NB4 (cell line): ENCODE results near the gene SLX1A.
"Not testable (repeated sequence)": the region's sequence is repeated elsewhere in the genome, so short reads cannot be mapped to it uniquely, and the experiment has no call there.

Source experiments
- CTCF ChIP-seq: IDR thresholded peaks from one replicate; pipeline ENCODE4 v1.5.1; 2012; ENCODE audit warnings: low read depth, low read length
- MAX ChIP-seq: IDR thresholded peaks from 2 replicates; pipeline ENCODE4 v1.6.1; 2011; ENCODE audit warnings: low read depth, low read length
- MYC ChIP-seq: IDR thresholded peaks from 2 replicates; pipeline ENCODE4 v1.6.1; 2011; ENCODE audit warnings: low read depth, low read length
- POLR2A ChIP-seq: IDR thresholded peaks from 2 replicates; pipeline ENCODE4 v1.6.1; 2011; ENCODE audit warnings: mild to moderate bottlenecking; ENCODE audit not compliant: insufficient read length; ENCODE audit errors: extremely low read depth

- TF ChIP-seq CTCF, MYC, MAX, POLR2A: not testable (repeated sequence)
Measured at GRCh38 chr16:30193615-30194014, at the start of gene SLX1A, which contains the start of gene BOLA2B.
